Thyroid gland (tissue), 4 donors: ENCODE results near the gene KCNQ4. TPM values are rescaled to one million over a fixed set of nuclear protein-coding genes. Genes with fewer than 3 reads are reported as not detected.

Experiments used
- DNase-seq, 2 donors: peaks; one replicate each; pipeline ENCODE4 v3.0.0-alpha.2; 2019
- H3K27ac ChIP-seq, 3 donors: fragments of 200-600 bp; sonication (generic); 1 replicate in 2 of 3; 2 replicates in 1 of 3; pipeline ENCODE4 v1.5.1; 2016 to 2019; ENCODE audit warnings: mild to moderate bottlenecking in 1 of 3, moderate library complexity in 1 of 3
- H3K27me3 ChIP-seq: fragments of 200-600 bp; sonication (generic); one replicate; pipeline ENCODE4 v1.5.1; 2019
- H3K36me3 ChIP-seq, 2 donors: fragments of 200-600 bp; sonication (generic); one replicate each; pipeline ENCODE4 v1.5.1; 2016 to 2019
- H3K4me1 ChIP-seq, 2 donors: fragments of 200-600 bp; sonication (generic); one replicate each; pipeline ENCODE4 v1.5.1; 2017 to 2019
- H3K4me3 ChIP-seq, 3 donors: fragments of 200-600 bp; sonication (generic); replicated peaks in 1 of 3; 1 replicate in 2 of 3; 2 replicates in 1 of 3; pipeline ENCODE4 v1.5.1; 2016; ENCODE audit warnings: mild to moderate bottlenecking in 1 of 3
- H3K9me3 ChIP-seq: fragments of 200-600 bp; sonication (generic); one replicate; pipeline ENCODE4 v1.5.1; 2017
- POLR2A ChIP-seq, 2 donors: fragments of 450-650 bp; IDR thresholded peaks; one replicate each; pipeline ENCODE4 v1.6.1; 2017; ENCODE audit warnings: antibody characterized with exemption in 2 of 2, mild to moderate bottlenecking in 2 of 2, moderate library complexity in 1 of 2
- whole genome bisulfite sequencing, 2 donors: methylation state at CpG; one replicate each; pipeline ENCODE4 v1.1.5; 2017; 5-methylcytosine and 5-hydroxymethylcytosine counted together
- intact Hi-C: fragments of 100-400 bp; cut with DNase I; formaldehyde crosslinking; loops from one replicate; pipeline ENCODE4 v1.15.1; 2023
- total RNA-seq, 4 donors: library from RNA; depleted of rRNA; stranded (reverse); fragments of >200 nt; gene quantifications; one replicate each; pipeline ENCODE4 v1.2.3, GENCODE V29; 2016
- TF ChIP-seq, protein P1 (sequence below), 6 experiments: fragments of 200-600 bp in 3 of 6; fragments of 450-650 bp in 3 of 6; sonication (generic) in 3 of 6; IDR thresholded peaks; one replicate each; pipeline ENCODE4 v1.5.1; 2016 to 2019; ENCODE audit warnings: antibody characterized with exemption in 6 of 6, mild to moderate bottlenecking in 2 of 6, inconsistent platforms in 1 of 6, moderate library complexity in 1 of 6

Gene KCNQ4
- total RNA-seq, 4 donors from 2014 or later, result 0.11 to 1.1 (median 0.40) TPM

DNA sequence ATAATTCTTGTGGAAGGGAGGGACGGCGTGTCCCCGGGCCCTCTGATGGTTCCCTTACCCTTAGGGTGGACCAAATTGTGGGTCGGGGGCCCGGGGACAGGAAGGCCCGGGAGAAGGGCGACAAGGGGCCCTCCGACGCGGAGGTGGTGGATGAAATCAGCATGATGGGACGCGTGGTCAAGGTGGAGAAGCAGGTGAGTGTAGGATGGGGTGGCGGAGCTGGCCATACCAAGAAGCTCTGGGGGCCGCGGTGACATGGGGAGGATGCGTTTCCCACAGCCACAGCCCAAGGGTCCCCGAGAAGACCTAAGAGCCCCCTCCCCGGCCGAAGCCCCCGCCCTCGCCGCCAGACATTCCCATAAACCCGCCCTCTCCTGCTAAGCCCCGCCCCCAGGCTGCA is 54.0 kb downstream of the KCNQ4 start:
- no peaks in the 10 kb centered on the region for H3K9me3 ChIP-seq
- no peak for DNase-seq
- H3K4me1 ChIP-seq, result peaks cover 0 to 9% of the 10 kb centered on the region in 2 donors
- intact Hi-C loops, result no loop called here
- no peaks in the 10 kb centered on the region for H3K27me3 ChIP-seq
- no peaks in the 10 kb centered on the region for H3K36me3 ChIP-seq
- no peak overlapping the region for H3K4me3 ChIP-seq
- TF ChIP-seq, protein P1, sequence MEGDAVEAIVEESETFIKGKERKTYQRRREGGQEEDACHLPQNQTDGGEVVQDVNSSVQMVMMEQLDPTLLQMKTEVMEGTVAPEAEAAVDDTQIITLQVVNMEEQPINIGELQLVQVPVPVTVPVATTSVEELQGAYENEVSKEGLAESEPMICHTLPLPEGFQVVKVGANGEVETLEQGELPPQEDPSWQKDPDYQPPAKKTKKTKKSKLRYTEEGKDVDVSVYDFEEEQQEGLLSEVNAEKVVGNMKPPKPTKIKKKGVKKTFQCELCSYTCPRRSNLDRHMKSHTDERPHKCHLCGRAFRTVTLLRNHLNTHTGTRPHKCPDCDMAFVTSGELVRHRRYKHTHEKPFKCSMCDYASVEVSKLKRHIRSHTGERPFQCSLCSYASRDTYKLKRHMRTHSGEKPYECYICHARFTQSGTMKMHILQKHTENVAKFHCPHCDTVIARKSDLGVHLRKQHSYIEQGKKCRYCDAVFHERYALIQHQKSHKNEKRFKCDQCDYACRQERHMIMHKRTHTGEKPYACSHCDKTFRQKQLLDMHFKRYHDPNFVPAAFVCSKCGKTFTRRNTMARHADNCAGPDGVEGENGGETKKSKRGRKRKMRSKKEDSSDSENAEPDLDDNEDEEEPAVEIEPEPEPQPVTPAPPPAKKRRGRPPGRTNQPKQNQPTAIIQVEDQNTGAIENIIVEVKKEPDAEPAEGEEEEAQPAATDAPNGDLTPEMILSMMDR (IDR thresholded peaks at IDR 0.05), result no peak
- no peak for TF ChIP-seq POLR2A (IDR thresholded peaks at IDR 0.05)
- no peak overlapping the region for H3K27ac ChIP-seq
- WGBS, 2 donors, result 70 to 74% methylated on average over 18 to 23 of the region's 24 CpGs

DNA sequence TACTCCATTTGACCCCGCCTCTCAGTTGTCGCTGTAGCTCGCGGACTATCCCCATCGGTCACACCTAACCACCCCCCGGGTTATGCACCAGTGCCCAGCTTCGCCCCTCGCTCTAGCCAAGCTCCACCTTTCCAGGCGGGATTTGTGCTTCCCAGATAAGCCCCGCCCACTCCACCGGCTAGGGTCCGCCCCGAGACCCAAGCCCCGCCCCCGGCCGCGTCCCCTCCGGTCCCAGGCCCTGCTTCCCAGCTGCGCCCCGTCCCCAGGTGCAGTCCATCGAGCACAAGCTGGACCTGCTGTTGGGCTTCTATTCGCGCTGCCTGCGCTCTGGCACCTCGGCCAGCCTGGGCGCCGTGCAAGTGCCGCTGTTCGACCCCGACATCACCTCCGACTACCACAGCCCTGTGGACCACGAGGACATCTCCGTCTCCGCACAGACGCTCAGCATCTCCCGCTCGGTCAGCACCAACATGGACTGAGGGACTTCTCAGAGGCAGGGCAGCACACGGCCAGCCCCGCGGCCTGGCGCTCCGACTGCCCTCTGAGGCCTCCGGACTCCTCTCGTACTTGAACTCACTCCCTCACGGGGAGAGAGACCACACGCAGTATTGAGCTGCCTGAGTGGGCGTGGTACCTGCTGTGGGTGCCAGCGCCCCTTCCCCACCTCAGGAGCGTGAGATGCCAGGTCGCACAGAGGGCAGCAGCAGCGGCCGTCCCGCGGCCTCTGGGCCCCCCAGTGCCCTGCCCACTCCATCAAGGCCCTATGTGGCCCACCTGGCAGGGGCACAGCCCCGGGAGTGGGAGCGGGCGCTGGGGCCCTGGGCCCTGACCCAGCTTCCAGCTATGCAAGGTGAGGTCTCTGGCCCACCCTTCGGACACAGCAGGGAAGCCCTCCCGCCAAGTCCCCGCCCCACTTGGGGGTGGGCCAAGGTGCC is 54.7 kb downstream of the KCNQ4 start:
- intact Hi-C loops, result no loop called here
- 74 to 86% methylated on average over 41 to 45 of the region's 60 CpGs for WGBS, 2 donors

DNA sequence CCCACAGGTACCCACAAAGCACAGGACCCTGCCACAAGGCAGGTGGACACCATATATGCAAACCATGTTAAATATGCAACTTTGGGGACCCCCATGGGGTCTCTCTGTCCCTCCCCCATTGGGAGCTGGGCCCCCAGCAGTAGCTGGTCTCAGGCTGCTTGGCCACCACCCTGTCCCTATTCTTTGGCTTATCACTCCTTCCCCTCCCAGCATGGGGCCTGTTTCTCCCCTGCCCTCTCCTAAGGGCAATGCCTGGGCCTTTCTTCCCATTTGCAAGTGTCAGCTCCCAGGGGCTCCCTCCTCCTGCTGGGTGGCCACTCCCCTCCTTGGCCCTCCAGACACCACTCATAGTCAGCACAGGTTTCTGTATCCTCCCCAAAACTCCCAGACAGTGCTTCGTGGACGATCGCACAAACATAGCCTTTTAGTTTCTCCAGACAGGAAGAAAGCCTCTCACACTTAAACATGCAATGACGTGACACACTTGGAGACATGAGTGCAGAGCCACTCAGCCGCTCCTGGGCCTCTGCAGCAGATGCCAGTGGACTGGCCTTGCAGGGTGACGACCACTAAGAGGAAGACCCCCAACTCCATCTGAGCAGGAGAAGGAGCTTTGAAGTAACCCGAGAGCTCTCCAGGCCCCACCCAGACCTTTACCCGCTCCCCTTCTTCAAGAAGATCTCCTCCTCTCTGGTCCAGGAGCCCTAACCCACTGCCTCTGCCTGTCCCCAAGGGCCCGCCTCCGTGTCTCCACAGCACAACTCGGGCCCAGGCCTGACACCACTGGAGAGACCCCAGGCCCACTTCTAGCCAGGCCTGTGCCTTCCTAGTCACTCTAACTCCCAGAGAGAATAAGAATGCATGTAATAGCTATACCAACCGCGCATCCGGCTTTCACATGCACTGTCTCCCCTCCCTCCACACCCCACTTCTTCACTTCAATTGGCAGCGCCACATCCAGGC is 55.7 kb downstream of the KCNQ4 start:
- no peak for TF ChIP-seq POLR2A (IDR thresholded peaks at IDR 0.05)
- TF ChIP-seq, protein P1 (IDR thresholded peaks at IDR 0.05), result no peak
- DNase-seq, result peak; percentile 42 to 50
- Histone ChIP-seq H3K4me1 (peaks cover 0 to 9% of the 10 kb centered on the region in 2 donors), H3K27ac (peak overlapping the region in 1 of 3 donors; percentile 36), H3K36me3 (no peaks in the 10 kb centered on the region), H3K4me3 (no peak overlapping the region), H3K27me3 (no peaks in the 10 kb centered on the region), H3K9me3 (no peaks in the 10 kb centered on the region)
- 66 to 75% methylated on average over 14 to 15 of the region's 15 CpGs for WGBS, 2 donors
- intact Hi-C loops, result no loop called here

More for the DNA sequence above, 54.7 kb downstream of the KCNQ4 start:
- H3K4me3 ChIP-seq, result no peak overlapping the region
- H3K9me3 ChIP-seq, result no peaks in the 10 kb centered on the region
- H3K27ac ChIP-seq, result no peak overlapping the region
- no peak for DNase-seq
- H3K4me1 ChIP-seq, result peaks cover 0 to 9% of the 10 kb centered on the region in 2 donors
- TF ChIP-seq POLR2A (IDR thresholded peaks at IDR 0.05), result no peak
- TF ChIP-seq, protein P1 (IDR thresholded peaks at IDR 0.05), result no peak
- no peaks in the 10 kb centered on the region for H3K27me3 ChIP-seq
- H3K36me3 ChIP-seq, result no peaks in the 10 kb centered on the region

- H3K36me3 ChIP-seq, result no peaks in the 10 kb centered on the region
- H3K4me3 ChIP-seq, result no peak overlapping the region
- no peaks in the 10 kb centered on the region for H3K9me3 ChIP-seq
- DNase-seq, result no peak
- TF ChIP-seq, protein P1 (IDR thresholded peaks at IDR 0.05), result no peak
- TF ChIP-seq POLR2A (IDR thresholded peaks at IDR 0.05), result no peak
- WGBS, 2 donors, result 94 to 100% methylated on average over 4 to 5 of the region's 5 CpGs
- H3K27ac ChIP-seq, result no peak overlapping the region
- peaks cover 0 to 9% of the 10 kb centered on the region in 2 donors for H3K4me1 ChIP-seq
- H3K27me3 ChIP-seq, result no peaks in the 10 kb centered on the region
- intact Hi-C loops, result no loop called here
Measured at GRCh38 chr1:40839943-40840335, 56.4 kb downstream of the KCNQ4 start.
